AG09319 (cell line): Measurements from ENCODE around the gene PRR7.
A peak's percentile ranks its signal among the peaks of the same experiment; 100 is the strongest.

ENCODE experiments used
- DNase-seq: peaks from one replicate; pipeline ENCODE4 v3.0.0-alpha.2; 2010; ENCODE audit warnings: low read depth; ENCODE audit errors: extremely low read depth
- CTCF ChIP-seq: IDR thresholded peaks from 2 replicates; pipeline ENCODE4 v1.5.1; 2011; ENCODE audit warnings: low read depth, mild to moderate bottlenecking, inconsistent platforms, low read length, moderate library complexity

The PRR7 gene

GRCh38 chr5:177487975-177488374 lies 41.4 kb downstream of the PRR7 start:
- no peak for TF ChIP-seq CTCF
- DNase-seq = no peak

- no peak for DNase-seq
- TF ChIP-seq CTCF = no peak; the same call in 1 of the 2 replicates
These were observed 42.6 kb downstream of the PRR7 start for GRCh38 chr5:177489119-177489716.

GRCh38 chr5:177490311-177490991 lies 43.8 kb downstream of the PRR7 start:
- no peak for TF ChIP-seq CTCF
- DNase-seq = no peak

- no peak for DNase-seq
- TF ChIP-seq CTCF = no peak
These were observed 44.4 kb downstream of the PRR7 start for GRCh38 chr5:177490992-177491391.

DNA sequence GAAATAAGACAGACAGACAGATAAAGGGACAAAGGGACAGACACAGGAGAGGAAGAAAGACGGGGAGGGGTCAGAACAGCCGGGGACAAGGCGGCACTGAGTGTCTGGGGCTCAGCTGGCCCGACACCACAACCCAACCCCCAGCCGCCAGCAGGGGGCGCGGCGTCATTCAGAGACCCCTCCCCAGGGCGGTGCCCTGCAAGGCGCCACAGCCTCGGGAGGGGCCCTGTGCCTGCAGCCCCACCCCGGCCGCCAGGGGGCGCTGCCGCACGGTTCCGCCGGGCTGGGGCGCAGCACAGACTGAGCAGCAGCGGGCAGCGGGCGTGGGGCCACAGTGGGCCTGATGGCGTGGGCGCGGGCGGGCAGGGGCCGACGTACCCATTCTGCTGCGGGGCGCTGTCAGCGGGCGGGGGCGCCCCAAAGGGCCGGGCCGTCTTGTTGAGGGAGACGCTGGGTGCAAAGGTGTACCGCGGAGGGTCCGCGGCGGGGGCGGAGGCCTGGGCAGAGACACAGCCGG lies 44.9 kb downstream of the PRR7 start:
- DNase-seq = no peak
- TF ChIP-seq CTCF = peak; percentile 47

- TF ChIP-seq CTCF = no peak
- no peak for DNase-seq
These were observed 45.6 kb downstream of the PRR7 start for GRCh38 chr5:177491983-177492746.

DNA sequence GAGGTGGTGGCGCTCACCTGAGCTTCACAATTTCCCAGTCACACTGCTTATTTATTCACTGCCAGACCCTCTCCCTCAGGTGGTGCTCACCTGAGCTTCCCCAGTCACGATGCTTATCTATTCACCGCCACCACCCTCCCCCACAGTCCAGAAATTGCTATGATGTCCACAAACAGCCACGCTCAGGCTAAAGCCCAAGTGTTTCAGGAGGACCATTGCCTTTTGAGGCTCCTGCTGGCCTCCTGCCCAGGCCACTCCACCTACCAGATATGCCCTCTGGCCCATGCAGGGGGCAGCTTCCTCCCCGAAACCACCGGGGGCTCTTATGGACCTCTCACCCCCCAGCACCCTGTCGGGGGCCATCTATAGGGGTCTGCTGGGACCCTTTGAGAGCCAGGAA lies 46.2 kb downstream of the PRR7 start:
- DNase-seq = no peak
- no peak for TF ChIP-seq CTCF
